GM21723 (cell line): ENCODE data around the gene TMEM167A.
"Not testable (repeated sequence)": the region's sequence is repeated elsewhere in the genome, so short reads cannot be mapped to it uniquely, and the experiment has no call there.

Experiments
- ATAC-seq: cut with Tn5 transposase; IDR thresholded peaks from one replicate; pipeline ENCODE4 v1.9.1; 2021; ENCODE audit warnings: mild to moderate bottlenecking, moderate library complexity; ENCODE audit not compliant: unreplicated experiment

Gene TMEM167A

GRCh38 chr5:83092619-83093018 is 15.4 kb upstream of the TMEM167A start:
- no peak for ATAC-seq

GRCh38 chr5:83090169-83090568 is 13.0 kb upstream of the TMEM167A start:
- no peak for ATAC-seq

GRCh38 chr5:83085106-83085505 is 7.9 kb upstream of the TMEM167A start:
- ATAC-seq, result no peak

GRCh38 chr5:83084336-83084735 is 7.1 kb upstream of the TMEM167A start:
- ATAC-seq, result no peak

- no peak for ATAC-seq
Observed at GRCh38 chr5:83082750-83083149, 5.6 kb upstream of the TMEM167A start.

- ATAC-seq, result peak; percentile 12
Observed at GRCh38 chr5:83077662-83078261, 568 bp upstream of the TMEM167A start.

- no peak for ATAC-seq
Observed at GRCh38 chr5:83072966-83073365, 4.2 kb downstream of the TMEM167A start.

GRCh38 chr5:83071286-83072051 is 5.7 kb downstream of the TMEM167A start:
- no peak for ATAC-seq

GRCh38 chr5:83069096-83069799 is 7.9 kb downstream of the TMEM167A start:
- ATAC-seq, result no peak

- ATAC-seq, result not testable (repeated sequence)
Observed at GRCh38 chr5:83067377-83067776, 9.8 kb downstream of the TMEM167A start.

- no peak for ATAC-seq
Observed at GRCh38 chr5:83066548-83067110, 10.6 kb downstream of the TMEM167A start.

GRCh38 chr5:83059341-83059740 is 17.9 kb downstream of the TMEM167A start:
- ATAC-seq, result no peak

GRCh38 chr5:83058726-83059125 is 18.5 kb downstream of the TMEM167A start:
- ATAC-seq, result no peak

GRCh38 chr5:83055166-83055565 is 22.0 kb downstream of the TMEM167A start:
- no peak for ATAC-seq

GRCh38 chr5:83050723-83051340 is 26.4 kb downstream of the TMEM167A start:
- ATAC-seq, result no peak

GRCh38 chr5:83049370-83049885 is 27.8 kb downstream of the TMEM167A start:
- ATAC-seq, result no peak

GRCh38 chr5:83048811-83049210 is 28.4 kb downstream of the TMEM167A start:
- ATAC-seq, result no peak

- ATAC-seq, result no peak
Observed at GRCh38 chr5:83048277-83048676, 28.9 kb downstream of the TMEM167A start.

- ATAC-seq, result no peak
Observed at GRCh38 chr5:83044926-83045325, 32.3 kb downstream of the TMEM167A start.

- no peak for ATAC-seq
Observed at GRCh38 chr5:83042507-83042906, 34.7 kb downstream of the TMEM167A start.

GRCh38 chr5:83038924-83039323 is 38.3 kb downstream of the TMEM167A start:
- ATAC-seq, result no peak
